ENCODE data around the gene PRPF31.

PRPF31 gene

GRCh38 chr19:54145541-54146158, 30.1 kb downstream of the PRPF31 start:
- DNase-seq, result no peak

- no peak for DNase-seq
These were observed 32.1 kb downstream of the PRPF31 start for GRCh38 chr19:54147676-54148075.

- DNase-seq, result no peak
These were observed 32.6 kb downstream of the PRPF31 start for GRCh38 chr19:54148158-54148557.

GRCh38 chr19:54149021-54149812, 33.7 kb downstream of the PRPF31 start:
- DNase-seq, result no peak

- no peak for DNase-seq
These were observed 35.9 kb downstream of the PRPF31 start for GRCh38 chr19:54151362-54152035.

GRCh38 chr19:54152267-54152666, 36.7 kb downstream of the PRPF31 start:
- DNase-seq, result no peak

- no peak for DNase-seq
These were observed 37.4 kb downstream of the PRPF31 start for GRCh38 chr19:54152878-54153524.

- no peak for DNase-seq
These were observed 38.3 kb downstream of the PRPF31 start for GRCh38 chr19:54153731-54154326.

GRCh38 chr19:54154603-54155345, 39.2 kb downstream of the PRPF31 start:
- DNase-seq, result no peak

- DNase-seq, result no peak
These were observed 40.1 kb downstream of the PRPF31 start for GRCh38 chr19:54155694-54156093.

GRCh38 chr19:54156490-54156889, 40.9 kb downstream of the PRPF31 start:
- DNase-seq, result no peak

- DNase-seq, result no peak
These were observed 41.4 kb downstream of the PRPF31 start for GRCh38 chr19:54156953-54157352.

- no peak for DNase-seq
These were observed 43.3 kb downstream of the PRPF31 start for GRCh38 chr19:54158812-54159351.

GRCh38 chr19:54159352-54160181, 44.0 kb downstream of the PRPF31 start, which contains the start of gene LENG1:
LENG1 (minus strand) TSS chr19:54159721; CDS start chr19:54159695, 26 bp downstream.
- peak; percentile 100 for DNase-seq

- no peak for DNase-seq
These were observed 44.7 kb downstream of the PRPF31 start for GRCh38 chr19:54160182-54160811.

GRCh38 chr19:54160854-54161253, 45.3 kb downstream of the PRPF31 start:
- DNase-seq, result no peak

- DNase-seq, result peak; percentile 89 to 90
These were observed 46.8 kb downstream of the PRPF31 start for GRCh38 chr19:54162241-54162805.

- DNase-seq, result no peak
These were observed 47.3 kb downstream of the PRPF31 start for GRCh38 chr19:54162884-54163283.

GRCh38 chr19:54164369-54165068, 49.0 kb downstream of the PRPF31 start:
- DNase-seq, result no peak

Data from Kasumi-1 (cell line).